NCI-H226 (cell line): ENCODE data around the gene CDH4.
A peak's percentile ranks its signal among the peaks of the same experiment; 100 is the strongest.

Source experiments
- DNase-seq: peaks from one replicate; pipeline ENCODE4 v3.0.0-alpha.2; 2015

Gene CDH4

GRCh38 chr20:61662226-61662967, 410.3 kb downstream of the CDH4 start:
- DNase-seq, result no peak

- no peak for DNase-seq
Observed at GRCh38 chr20:61662968-61663331, 410.9 kb downstream of the CDH4 start.

- no peak for DNase-seq
Observed at GRCh38 chr20:61663521-61664425, 411.7 kb downstream of the CDH4 start.

- no peak for DNase-seq
Observed at GRCh38 chr20:61664556-61665320, 412.7 kb downstream of the CDH4 start.

- no peak for DNase-seq
Observed at GRCh38 chr20:61665528-61666470, 413.7 kb downstream of the CDH4 start.

GRCh38 chr20:61666471-61666832, 414.4 kb downstream of the CDH4 start:
- no peak for DNase-seq

GRCh38 chr20:61667056-61667792, 415.2 kb downstream of the CDH4 start:
- no peak for DNase-seq

- no peak for DNase-seq
Observed at GRCh38 chr20:61668065-61668650, 416.1 kb downstream of the CDH4 start.

- no peak for DNase-seq
Observed at GRCh38 chr20:61668771-61669503, 416.9 kb downstream of the CDH4 start.

GRCh38 chr20:61670274-61670673, 418.2 kb downstream of the CDH4 start:
- no peak for DNase-seq

GRCh38 chr20:61671559-61671958, 419.5 kb downstream of the CDH4 start:
- no peak for DNase-seq

- no peak for DNase-seq
Observed at GRCh38 chr20:61673152-61673847, 421.2 kb downstream of the CDH4 start.

GRCh38 chr20:61674121-61674520, 422.1 kb downstream of the CDH4 start:
- DNase-seq, result no peak

GRCh38 chr20:61674688-61675087, 422.6 kb downstream of the CDH4 start:
- no peak for DNase-seq

GRCh38 chr20:61677928-61678327, 425.9 kb downstream of the CDH4 start:
- DNase-seq, result no peak

- no peak for DNase-seq
Observed at GRCh38 chr20:61678437-61678836, 426.4 kb downstream of the CDH4 start.

- DNase-seq, result no peak
Observed at GRCh38 chr20:61679473-61679872, 427.4 kb downstream of the CDH4 start.

GRCh38 chr20:61680096-61680495, 428.0 kb downstream of the CDH4 start:
- no peak for DNase-seq

GRCh38 chr20:61682114-61682995, 430.3 kb downstream of the CDH4 start:
- peak; percentile 71 for DNase-seq
